B cell (primary cell): ENCODE results near the gene TACR2. TPM values are rescaled to one million over a fixed set of nuclear protein-coding genes. Genes with fewer than 3 reads are reported as not detected.

ENCODE experiments used
- ATAC-seq: fragments of 200-7000 bp; cut with Tn5 transposase; one replicate; pipeline ENCODE4 v1.10.0; 2021; ENCODE audit warnings: low read depth, mild to moderate bottlenecking, moderate number of reproducible peaks, moderate library complexity
- CTCF ChIA-PET: fragments of 350-600 bp; sonication (Branson Sonifier 250); formaldehyde crosslinking; loops from one replicate; lab custom pipeline; 2021; ENCODE audit warnings: antibody characterized with exemption, inconsistent platforms; lab: Charles Lee
- POLR2A ChIA-PET: fragments of 350-600 bp; sonication (Branson Sonifier 250); formaldehyde crosslinking; loops from one replicate; lab custom pipeline; 2021; ENCODE audit warnings: antibody characterized with exemption; lab: Charles Lee
- DNase-seq: peaks from one replicate; pipeline ENCODE4 v3.0.0; 2013
- H2AFZ ChIP-seq: 2 replicates; pipeline ENCODE4 v1.6.1; 2012; ENCODE audit warnings: mild to moderate bottlenecking, low read depth, low read length; ENCODE audit not compliant: insufficient read depth, poor library complexity, severe bottlenecking
- H3K27ac ChIP-seq, 2 donors: 1 replicate in 1 of 2; 2 replicates in 1 of 2; pipeline ENCODE4 v1.5.1; 2012 to 2013; ENCODE audit warnings: low read length in 2 of 2, mild to moderate bottlenecking in 2 of 2, moderate library complexity in 1 of 2
- H3K27me3 ChIP-seq, 4 experiments: fragments of 200-600 bp in 1 of 4; sonication (generic) in 1 of 4; replicated peaks in 1 of 4; 1 replicate in 2 of 4; 2 replicates in 2 of 4; pipeline versions ENCODE4 v1.6.1 to v1.7.0; 2013 to 2016; ENCODE audit warnings: low read length in 3 of 4, mild to moderate bottlenecking in 2 of 4, mixed read lengths in 1 of 4, moderate library complexity in 1 of 4; ENCODE audit not compliant: insufficient read depth in 4 of 4, control insufficient read depth in 3 of 4; ENCODE audit errors: control extremely low read depth in 1 of 4
- H3K36me3 ChIP-seq, 2 experiments: replicated peaks in 1 of 2; 1 replicate in 1 of 2; 2 replicates in 1 of 2; pipeline versions ENCODE4 v1.6.1 to v1.7.1; 2013; ENCODE audit warnings: low read length in 1 of 2; ENCODE audit not compliant: insufficient read depth in 2 of 2, control insufficient read depth in 1 of 2; ENCODE audit errors: control extremely low read depth in 1 of 2, extremely low read depth in 1 of 2
- H3K4me1 ChIP-seq, 2 donors: fragments of 200-600 bp in 1 of 2; sonication (generic) in 1 of 2; 1 replicate in 1 of 2; 2 replicates in 1 of 2; pipeline versions ENCODE4 v1.5.1 to v1.6.1; 2013 to 2017; ENCODE audit warnings: low read length in 2 of 2; ENCODE audit not compliant: control insufficient read depth in 2 of 2, insufficient read depth in 2 of 2
- H3K4me2 ChIP-seq: replicated peaks from 2 replicates; pipeline ENCODE3; 2012; ENCODE audit warnings: mild to moderate bottlenecking, low read depth, low read length; ENCODE audit not compliant: poor library complexity, severe bottlenecking
- H3K4me3 ChIP-seq, 5 experiments: fragments of 200-600 bp in 1 of 5; sonication (generic) in 1 of 5; 1 replicate in 3 of 5; 2 replicates in 2 of 5; pipeline versions ENCODE4 v1.5.1 to v1.7.0; 2011 to 2016; ENCODE audit warnings: low read length in 4 of 5, mild to moderate bottlenecking in 4 of 5, low read depth in 2 of 5, control low read depth in 1 of 5, moderate library complexity in 1 of 5; ENCODE audit not compliant: insufficient read depth in 1 of 5; ENCODE audit errors: control extremely low read depth in 1 of 5, extremely low read depth in 1 of 5
- H3K79me2 ChIP-seq: fragments of 200-600 bp; sonication (generic); one replicate; pipeline ENCODE4 v1.6.0; 2016; ENCODE audit warnings: low read length; ENCODE audit not compliant: control insufficient read depth, insufficient read depth
- H3K9ac ChIP-seq: fragments of 200-600 bp; sonication (generic); 2 replicates; pipeline ENCODE4 v1.6.1; 2017; ENCODE audit warnings: mild to moderate bottlenecking, low read length, moderate library complexity
- H3K9me3 ChIP-seq, 3 donors: one replicate each; pipeline versions ENCODE4 v1.6.1 to v1.7.1; 2013; ENCODE audit warnings: low read length in 2 of 3; ENCODE audit not compliant: control insufficient read depth in 2 of 3, insufficient read depth in 1 of 3; ENCODE audit errors: control extremely low read depth in 1 of 3
- H4K20me1 ChIP-seq: 2 replicates; pipeline ENCODE4 v1.6.0; 2012; ENCODE audit warnings: mild to moderate bottlenecking, low read length; ENCODE audit not compliant: insufficient read depth, control insufficient read depth, poor library complexity, severe bottlenecking
- H3K27ac Mint-ChIP-seq: one replicate; pipeline ENCODE4 v1.8.0; 2021; ENCODE audit warnings: mixed read lengths
- H3K27me3 Mint-ChIP-seq: one replicate; pipeline ENCODE4 v1.8.0; 2021; ENCODE audit warnings: mixed read lengths
- H3K4me1 Mint-ChIP-seq: one replicate; pipeline ENCODE4 v1.8.0; 2021; ENCODE audit warnings: mixed read lengths
- H3K4me3 Mint-ChIP-seq: one replicate; pipeline ENCODE4 v1.8.0; 2021; ENCODE audit warnings: mixed read lengths
- H3K9me3 Mint-ChIP-seq: one replicate; pipeline ENCODE4 v1.8.0; 2022; ENCODE audit warnings: mixed read lengths; ENCODE audit not compliant: insufficient read depth
- EZH2 ChIP-seq: IDR thresholded peaks from 2 replicates; pipeline ENCODE4 v1.6.1; 2012; ENCODE audit warnings: borderline replicate concordance, low read depth, mild to moderate bottlenecking, moderate library complexity, low read length; ENCODE audit not compliant: insufficient read depth, poor library complexity, severe bottlenecking
- WGBS: methylation state at CpG from one replicate; pipeline ENCODE4 v1.1.5; 2013; ENCODE audit warnings: missing lambda C conversion rate; ENCODE audit not compliant: insufficient coverage; 5-methylcytosine and 5-hydroxymethylcytosine counted together
- intact Hi-C: fragments of 100-400 bp; cut with micrococcal nuclease; formaldehyde crosslinking; loops from one replicate; pipeline ENCODE4 v1.10.0; 2022
- polyA plus RNA-seq: library from polyadenylated mRNA; depleted of rRNA; stranded (reverse); fragments of >200 nt; gene quantifications from 2 replicates; pipeline ENCODE4 v1.2.3, GENCODE V29; 2012
- total RNA-seq, 2 donors: library from RNA; stranded (reverse); fragments of 120-200 nt in 1 of 2; gene quantifications; 1 replicate in 1 of 2; 2 replicates in 1 of 2; pipeline versions ENCODE4 v1.2.3 to v1.2.4, GENCODE V29; 2013 to 2022
- TF ChIP-seq, protein P1 (sequence below): fragments of 200-600 bp; IDR thresholded peaks from one replicate; pipeline ENCODE4 v1.8.0; 2022; ENCODE audit warnings: antibody characterized with exemption, mild to moderate bottlenecking

The TACR2 gene
- total and polyA plus RNA-seq, 2 donors (not counting 1 experiment from before 2014, with no cell fraction given), result 0.18 TPM; not detected in 1

DNA sequence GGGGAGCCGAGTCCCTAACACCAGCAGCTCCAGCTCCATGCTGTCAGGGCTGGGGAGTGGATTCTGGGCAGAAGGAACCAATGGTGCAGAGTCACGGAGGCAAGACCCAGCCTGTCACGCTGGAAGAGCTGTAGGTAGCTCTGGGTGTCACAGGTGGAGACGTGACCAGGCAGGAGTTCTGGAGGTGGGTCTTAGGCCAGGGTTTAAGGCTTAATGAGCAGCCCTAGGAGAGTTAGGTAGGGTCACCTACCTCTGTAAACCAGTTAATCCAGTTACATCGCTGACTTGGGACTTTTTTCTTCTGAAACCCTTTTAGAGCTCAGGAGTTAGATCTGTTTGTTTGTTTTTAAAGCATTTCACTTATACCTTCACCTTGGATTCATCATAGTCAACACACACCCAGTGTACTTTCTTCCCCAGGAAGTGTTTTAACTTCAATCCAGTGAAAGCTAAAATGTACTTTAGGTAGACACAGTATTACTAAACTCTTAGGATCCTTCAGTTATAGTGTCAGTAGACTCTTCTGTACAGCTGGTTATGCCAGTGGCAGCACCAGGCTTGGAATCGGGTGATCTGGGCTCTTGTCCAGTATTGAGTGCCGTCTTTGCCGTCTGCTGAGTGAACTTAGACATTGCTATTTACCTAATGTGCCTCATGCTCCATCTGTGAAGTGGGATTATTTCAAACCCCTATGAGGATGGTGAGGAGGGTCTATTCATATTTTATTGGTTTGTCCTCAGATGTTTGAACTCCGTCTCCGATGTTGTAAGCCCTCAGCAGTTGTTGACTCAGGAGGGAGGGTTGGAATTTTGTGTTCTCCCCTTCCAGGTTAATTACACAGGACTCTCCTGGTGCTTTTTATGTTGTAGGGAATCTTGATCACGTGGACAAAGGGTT lies 31.0 kb downstream of the TACR2 start:
- H3K4me1 ChIP-seq, result peaks cover 0 to 10% of the 10 kb centered on the region in 2 donors
- ATAC-seq (no peak), DNase-seq (no peak)
- H3K27ac Mint-ChIP-seq, result no peak overlapping the region
- no peak overlapping the region for H2AFZ ChIP-seq
- no peak overlapping the region for H3K4me3 Mint-ChIP-seq
- ChIA-PET CTCF (interaction anchor here (1.6 kb wide), 1 partner anchor 9 kb away, joined by 3 read pairs; no protein-coding TSS in a partner anchor), POLR2A (interaction anchor here (0.6 kb wide), 1 partner anchor 35 kb away, joined by 8 read pairs; no protein-coding TSS in a partner anchor)
- TF ChIP-seq, protein P1, sequence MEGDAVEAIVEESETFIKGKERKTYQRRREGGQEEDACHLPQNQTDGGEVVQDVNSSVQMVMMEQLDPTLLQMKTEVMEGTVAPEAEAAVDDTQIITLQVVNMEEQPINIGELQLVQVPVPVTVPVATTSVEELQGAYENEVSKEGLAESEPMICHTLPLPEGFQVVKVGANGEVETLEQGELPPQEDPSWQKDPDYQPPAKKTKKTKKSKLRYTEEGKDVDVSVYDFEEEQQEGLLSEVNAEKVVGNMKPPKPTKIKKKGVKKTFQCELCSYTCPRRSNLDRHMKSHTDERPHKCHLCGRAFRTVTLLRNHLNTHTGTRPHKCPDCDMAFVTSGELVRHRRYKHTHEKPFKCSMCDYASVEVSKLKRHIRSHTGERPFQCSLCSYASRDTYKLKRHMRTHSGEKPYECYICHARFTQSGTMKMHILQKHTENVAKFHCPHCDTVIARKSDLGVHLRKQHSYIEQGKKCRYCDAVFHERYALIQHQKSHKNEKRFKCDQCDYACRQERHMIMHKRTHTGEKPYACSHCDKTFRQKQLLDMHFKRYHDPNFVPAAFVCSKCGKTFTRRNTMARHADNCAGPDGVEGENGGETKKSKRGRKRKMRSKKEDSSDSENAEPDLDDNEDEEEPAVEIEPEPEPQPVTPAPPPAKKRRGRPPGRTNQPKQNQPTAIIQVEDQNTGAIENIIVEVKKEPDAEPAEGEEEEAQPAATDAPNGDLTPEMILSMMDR, result no peak
- H3K79me2 ChIP-seq, result no peaks in the 10 kb centered on the region
- no peak overlapping the region for H3K27ac ChIP-seq
- no peak overlapping the region for H3K9ac ChIP-seq
- peaks cover 8% of the 10 kb centered on the region for H3K4me1 Mint-ChIP-seq
- H3K27me3 ChIP-seq, result no peaks in the 10 kb centered on the region
- no peaks in the 10 kb centered on the region for H3K9me3 ChIP-seq
- WGBS, result 96% methylated on average over 7 of the region's 11 CpGs
- no peaks in the 10 kb centered on the region for H3K27me3 Mint-ChIP-seq
- intact Hi-C loops, result no loop called here
- H3K4me3 ChIP-seq, result no peak overlapping the region
- H3K36me3 ChIP-seq, result peaks cover 0 to 69% of the 10 kb centered on the region in 2 experiments
- H3K9me3 Mint-ChIP-seq, result no peaks in the 10 kb centered on the region
- H4K20me1 ChIP-seq, result no peaks in the 10 kb centered on the region
- no peak overlapping the region for H3K4me2 ChIP-seq

DNA sequence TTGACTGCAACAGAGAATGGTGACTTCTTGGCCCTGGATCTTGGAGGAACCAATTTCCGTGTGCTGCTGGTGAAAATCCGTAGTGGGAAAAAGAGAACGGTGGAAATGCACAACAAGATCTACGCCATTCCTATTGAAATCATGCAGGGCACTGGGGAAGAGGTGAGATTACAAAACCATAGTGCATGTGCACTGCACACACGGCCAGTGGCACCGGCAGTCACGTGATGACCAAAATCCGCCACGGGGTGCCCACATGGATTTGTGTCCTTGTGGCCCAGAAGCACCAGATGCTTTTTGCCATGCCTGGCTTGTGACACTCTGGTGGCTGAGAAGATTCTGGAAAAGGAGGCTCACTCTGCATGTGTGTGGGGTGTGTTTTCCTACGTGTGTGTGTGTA lies 32.4 kb downstream of the TACR2 start:
- 98% methylated on average over 9 of the region's 10 CpGs for WGBS
- Histone ChIP-seq H4K20me1 (no peaks in the 10 kb centered on the region), H3K36me3 (peaks cover 4 to 83% of the 10 kb centered on the region in 2 experiments), H3K4me1 (no peaks in the 10 kb centered on the region), H3K27ac (no peak overlapping the region), H3K9me3 (no peaks in the 10 kb centered on the region), H3K4me3 (no peak overlapping the region), H2AFZ (no peak overlapping the region), H3K27me3 (no peaks in the 10 kb centered on the region), H3K4me2 (no peak overlapping the region), H3K9ac (no peak overlapping the region), H3K79me2 (no peaks in the 10 kb centered on the region)
- no peak for DNase-seq
- Mint-ChIP-seq H3K27me3 (no peaks in the 10 kb centered on the region), H3K4me3 (no peak overlapping the region), H3K27ac (no peak overlapping the region), H3K9me3 (no peaks in the 10 kb centered on the region), H3K4me1 (peaks cover 2% of the 10 kb centered on the region)
- ChIA-PET POLR2A (no interaction called here), CTCF (interaction anchor here (3.5 kb wide), 1 partner anchor 9 kb away, joined by 12 read pairs; no protein-coding TSS in a partner anchor)
- intact Hi-C loops, result no loop called here
- no peak for ATAC-seq
- no peak for TF ChIP-seq EZH2
- TF ChIP-seq, protein P1, result no peak
